SJCRH30 (cell line): ENCODE data around the gene CCNF. TPM values are rescaled to one million over a fixed set of nuclear protein-coding genes. Genes with fewer than 3 reads are reported as not detected.

ENCODE experiments used
- DNase-seq, 2 experiments: peaks; one replicate each; pipeline ENCODE4 v3.0.0-alpha.2; 2015 to 2020
- H3K27ac ChIP-seq: fragments of 250-450 bp; sonication (Bioruptor Pico); 2 replicates; pipeline ENCODE4 v1.5.1; 2020; ENCODE audit warnings: mild to moderate bottlenecking, moderate library complexity
- H3K27me3 ChIP-seq: fragments of 250-450 bp; sonication (Bioruptor Pico); 2 replicates; pipeline ENCODE4 v1.5.1; 2020; ENCODE audit warnings: mild to moderate bottlenecking, moderate library complexity
- H3K36me3 ChIP-seq: fragments of 250-450 bp; sonication (Bioruptor Pico); 2 replicates; pipeline ENCODE4 v1.5.1; 2020; ENCODE audit warnings: mild to moderate bottlenecking, moderate library complexity
- H3K4me1 ChIP-seq: fragments of 250-450 bp; sonication (Bioruptor Pico); 2 replicates; pipeline ENCODE4 v1.5.1; 2020; ENCODE audit warnings: mild to moderate bottlenecking, moderate library complexity
- H3K4me3 ChIP-seq: fragments of 250-450 bp; sonication (Bioruptor Pico); 2 replicates; pipeline ENCODE4 v1.5.1; 2020; ENCODE audit warnings: mild to moderate bottlenecking, moderate library complexity
- H3K9me3 ChIP-seq: fragments of 250-450 bp; sonication (Bioruptor Pico); replicated peaks from 2 replicates; pipeline ENCODE4 v1.5.1; 2020; ENCODE audit warnings: mild to moderate bottlenecking, moderate library complexity
- total RNA-seq: library from RNA; depleted of rRNA; stranded (reverse); fragments of >200 nt; shearing (Covaris generic); gene quantifications from 2 replicates; pipeline ENCODE4 v1.2.3, GENCODE V29; 2014

The CCNF gene
- total RNA-seq, 1 experiment from 2014 or later = 54.8 TPM

- no peaks in the 10 kb centered on the region for H3K27me3 ChIP-seq
- H3K4me3 ChIP-seq = peak overlapping the region; percentile 45
- no peaks in the 10 kb centered on the region for H3K9me3 ChIP-seq
- no peaks in the 10 kb centered on the region for H3K36me3 ChIP-seq
- peaks cover 33% of the 10 kb centered on the region for H3K4me1 ChIP-seq
- peak overlapping the region; percentile 72 for H3K27ac ChIP-seq
- DNase-seq = peak; percentile 92 to 94
Measured at GRCh38 chr16:2487903-2488531, 58.8 kb downstream of the CCNF start.

GRCh38 chr16:2489581-2489980 lies 60.3 kb downstream of the CCNF start:
- no peaks in the 10 kb centered on the region for H3K9me3 ChIP-seq
- no peaks in the 10 kb centered on the region for H3K36me3 ChIP-seq
- no peak overlapping the region for H3K4me3 ChIP-seq
- H3K27me3 ChIP-seq = no peaks in the 10 kb centered on the region
- no peak for DNase-seq
- peaks cover 28% of the 10 kb centered on the region for H3K4me1 ChIP-seq
- no peak overlapping the region for H3K27ac ChIP-seq

- Histone ChIP-seq H3K4me3 (no peak overlapping the region), H3K27me3 (no peaks in the 10 kb centered on the region), H3K4me1 (peaks cover 28% of the 10 kb centered on the region), H3K9me3 (no peaks in the 10 kb centered on the region), H3K36me3 (no peaks in the 10 kb centered on the region), H3K27ac (peak overlapping the region; percentile 46)
- DNase-seq = peak; percentile 77 to 86
Measured at GRCh38 chr16:2490190-2491105, 61.2 kb downstream of the CCNF start.

GRCh38 chr16:2492292-2492691 lies 63.0 kb downstream of the CCNF start:
- H3K36me3 ChIP-seq = no peaks in the 10 kb centered on the region
- no peaks in the 10 kb centered on the region for H3K9me3 ChIP-seq
- H3K4me3 ChIP-seq = no peak overlapping the region
- no peaks in the 10 kb centered on the region for H3K27me3 ChIP-seq
- no peak overlapping the region for H3K27ac ChIP-seq
- H3K4me1 ChIP-seq = peaks cover 25% of the 10 kb centered on the region
- no peak for DNase-seq

- DNase-seq = no peak
- Histone ChIP-seq H3K4me3 (no peak overlapping the region), H3K9me3 (no peaks in the 10 kb centered on the region), H3K27me3 (no peaks in the 10 kb centered on the region), H3K36me3 (no peaks in the 10 kb centered on the region), H3K4me1 (peaks cover 31% of the 10 kb centered on the region), H3K27ac (no peak overlapping the region)
Measured at GRCh38 chr16:2493605-2494004, 64.4 kb downstream of the CCNF start.

GRCh38 chr16:2494616-2495015 lies 65.4 kb downstream of the CCNF start:
- no peaks in the 10 kb centered on the region for H3K36me3 ChIP-seq

GRCh38 chr16:2495041-2495440 lies 65.8 kb downstream of the CCNF start:
- no peaks in the 10 kb centered on the region for H3K27me3 ChIP-seq
- no peak overlapping the region for H3K27ac ChIP-seq
- no peak for DNase-seq
- H3K4me1 ChIP-seq = peaks cover 27% of the 10 kb centered on the region
- H3K4me3 ChIP-seq = no peak overlapping the region
- no peaks in the 10 kb centered on the region for H3K9me3 ChIP-seq
- H3K36me3 ChIP-seq = no peaks in the 10 kb centered on the region

More at GRCh38 chr16:2494616-2495015, 65.4 kb downstream of the CCNF start:
- H3K4me1 ChIP-seq = peaks cover 31% of the 10 kb centered on the region
- H3K27me3 ChIP-seq = no peaks in the 10 kb centered on the region
- no peak overlapping the region for H3K4me3 ChIP-seq
- H3K27ac ChIP-seq = no peak overlapping the region
- DNase-seq = no peak
- no peaks in the 10 kb centered on the region for H3K9me3 ChIP-seq

- no peaks in the 10 kb centered on the region for H3K27me3 ChIP-seq
- H3K4me1 ChIP-seq = peaks cover 16% of the 10 kb centered on the region
- DNase-seq = no peak
- H3K4me3 ChIP-seq = no peak overlapping the region
- H3K36me3 ChIP-seq = no peaks in the 10 kb centered on the region
- peak overlapping the region; percentile 42 for H3K27ac ChIP-seq
- H3K9me3 ChIP-seq = no peaks in the 10 kb centered on the region
Measured at GRCh38 chr16:2496223-2497115, 67.2 kb downstream of the CCNF start.

GRCh38 chr16:2497116-2497630 lies 67.9 kb downstream of the CCNF start:
- peak; percentile 83 to 85 for DNase-seq
- H3K27ac ChIP-seq = peak overlapping the region; percentile 42
- peaks cover 23% of the 10 kb centered on the region for H3K4me1 ChIP-seq
- H3K27me3 ChIP-seq = no peaks in the 10 kb centered on the region
- H3K4me3 ChIP-seq = no peak overlapping the region
- no peaks in the 10 kb centered on the region for H3K36me3 ChIP-seq
- H3K9me3 ChIP-seq = no peaks in the 10 kb centered on the region

GRCh38 chr16:2497695-2498484 lies 68.6 kb downstream of the CCNF start:
- Histone ChIP-seq H3K9me3 (no peaks in the 10 kb centered on the region), H3K36me3 (no peaks in the 10 kb centered on the region), H3K4me3 (no peak overlapping the region), H3K4me1 (peaks cover 28% of the 10 kb centered on the region), H3K27ac (peak overlapping the region; percentile 42), H3K27me3 (no peaks in the 10 kb centered on the region)
- DNase-seq = no peak

- Histone ChIP-seq H3K27me3 (no peaks in the 10 kb centered on the region), H3K4me3 (no peak overlapping the region), H3K4me1 (peaks cover 32% of the 10 kb centered on the region), H3K36me3 (no peaks in the 10 kb centered on the region), H3K9me3 (no peaks in the 10 kb centered on the region), H3K27ac (no peak overlapping the region)
- no peak for DNase-seq
Measured at GRCh38 chr16:2498531-2499253, 69.4 kb downstream of the CCNF start.

- H3K4me1 ChIP-seq = peaks cover 32% of the 10 kb centered on the region
- DNase-seq = no peak
- H3K9me3 ChIP-seq = no peaks in the 10 kb centered on the region
- no peaks in the 10 kb centered on the region for H3K36me3 ChIP-seq
- no peak overlapping the region for H3K27ac ChIP-seq
- H3K27me3 ChIP-seq = no peaks in the 10 kb centered on the region
- H3K4me3 ChIP-seq = no peak overlapping the region
Measured at GRCh38 chr16:2499454-2499853, 70.2 kb downstream of the CCNF start.

- Histone ChIP-seq H3K4me3 (no peak overlapping the region), H3K9me3 (no peaks in the 10 kb centered on the region), H3K27ac (no peak overlapping the region), H3K27me3 (no peaks in the 10 kb centered on the region), H3K36me3 (no peaks in the 10 kb centered on the region), H3K4me1 (peaks cover 32% of the 10 kb centered on the region)
- no peak for DNase-seq
Measured at GRCh38 chr16:2499890-2500429, 70.7 kb downstream of the CCNF start.
